HG03575 (cell line): ENCODE measurements around the gene TRAPPC6A.
"Not testable (repeated sequence)": the region's sequence is repeated elsewhere in the genome, so short reads cannot be mapped to it uniquely, and the experiment has no call there.

Experiments
- ATAC-seq: cut with Tn5 transposase; IDR thresholded peaks from one replicate; pipeline ENCODE4 v1.9.1; 2021; ENCODE audit not compliant: unreplicated experiment, insufficient number of reproducible peaks, low FRiP score; ENCODE audit errors: extremely low read depth

TRAPPC6A gene

DNA sequence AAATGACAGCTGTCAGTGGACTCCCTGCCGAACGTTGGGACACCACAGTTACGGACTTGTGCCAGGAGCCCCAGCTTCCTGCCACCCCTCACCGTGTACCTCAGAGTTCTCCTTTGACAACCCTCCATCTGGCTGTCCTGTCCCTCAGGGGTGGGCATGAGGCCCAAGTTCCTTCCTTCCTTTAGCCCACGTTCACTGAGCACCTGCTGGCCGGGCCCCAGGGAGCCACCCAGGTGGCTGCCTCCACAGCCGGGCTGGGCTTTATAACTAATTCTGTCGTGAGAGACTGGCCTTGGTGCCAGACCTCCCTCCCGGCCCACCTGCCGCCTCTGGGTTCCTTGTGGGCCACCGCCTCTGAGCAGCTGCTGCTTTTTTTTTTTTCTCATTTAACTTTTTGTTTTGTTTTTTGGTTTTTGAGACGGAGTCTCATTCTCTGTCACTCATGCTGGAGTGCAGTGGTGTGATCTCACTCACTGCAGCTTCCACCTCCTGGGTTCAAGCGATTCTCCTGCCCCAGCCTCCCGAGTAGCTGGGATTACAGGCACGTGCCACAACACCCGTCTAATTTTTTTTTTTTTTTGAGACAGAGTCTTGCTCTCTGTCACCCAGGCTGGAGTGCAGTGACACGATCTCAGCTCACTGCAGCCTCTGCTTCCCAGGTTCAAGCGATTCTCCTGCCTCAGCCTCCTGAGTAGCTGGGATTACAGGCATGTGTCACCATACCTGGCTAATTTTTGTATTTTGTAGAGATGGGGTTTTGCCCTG, 59.3 kb downstream of the TRAPPC6A start:
- not testable (repeated sequence) for ATAC-seq

DNA sequence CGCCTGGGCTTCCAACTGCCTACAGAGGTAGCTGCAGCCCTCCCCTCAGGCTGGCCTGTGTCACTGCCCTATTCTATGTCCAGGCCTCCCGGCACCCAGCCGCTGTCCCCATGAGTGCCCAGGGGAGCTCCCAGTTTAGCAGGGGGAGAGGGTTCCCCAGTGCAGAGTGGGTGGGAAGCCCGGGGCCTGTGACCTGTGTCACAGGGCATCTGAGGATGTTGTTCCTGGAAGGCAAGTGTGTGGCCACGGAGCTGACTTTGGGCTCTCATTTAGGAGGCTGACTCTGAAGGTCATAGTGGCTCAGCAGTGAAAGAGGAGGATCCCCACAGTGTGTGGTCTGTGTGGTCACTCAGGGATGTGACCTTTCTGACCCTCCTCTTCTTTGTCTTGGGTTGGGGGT, 59.9 kb downstream of the TRAPPC6A start:
- ATAC-seq: no peak

DNA sequence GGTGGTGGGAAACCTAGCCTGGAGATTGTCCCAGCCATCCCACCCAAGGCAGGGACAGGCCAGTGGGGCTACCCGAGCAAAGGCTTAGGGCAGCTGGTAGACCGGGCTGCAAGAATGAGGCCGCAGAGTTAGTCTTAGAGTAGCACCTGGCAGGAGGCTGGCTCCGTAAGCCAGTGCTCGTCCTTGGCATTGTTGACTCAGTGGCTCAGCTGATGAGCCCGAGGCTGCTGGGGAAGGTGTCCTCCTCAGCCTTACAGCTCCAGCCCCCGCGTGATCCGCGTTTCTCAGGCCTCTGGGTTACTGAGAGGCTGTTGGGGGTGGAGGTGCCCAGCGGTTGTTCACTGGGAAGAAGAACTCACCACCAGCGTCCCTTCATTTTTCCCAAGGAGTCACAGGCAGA, 60.4 kb downstream of the TRAPPC6A start:
- no peak for ATAC-seq

DNA sequence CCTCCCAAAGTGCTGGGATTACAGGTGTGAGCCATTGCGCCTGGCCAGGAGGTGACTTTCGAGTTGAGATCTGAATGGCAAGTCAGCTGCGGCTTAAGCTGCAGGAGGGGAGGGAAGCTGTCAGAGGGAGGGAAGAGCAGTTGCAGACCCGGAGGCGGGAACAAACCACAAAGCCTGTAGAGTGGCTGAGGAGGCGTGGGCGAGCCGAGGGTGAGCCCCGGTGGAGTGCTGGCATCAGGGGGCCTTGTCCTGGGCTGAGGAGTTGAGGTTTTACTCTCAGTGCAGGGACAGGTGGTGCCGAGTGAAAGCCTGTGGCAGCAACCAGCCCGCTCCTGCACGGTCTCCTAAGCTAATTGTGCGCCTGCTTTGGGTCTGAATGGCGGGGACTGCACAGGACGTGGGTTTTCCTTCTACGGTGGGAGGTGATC, 60.9 kb downstream of the TRAPPC6A start:
- no peak for ATAC-seq

DNA sequence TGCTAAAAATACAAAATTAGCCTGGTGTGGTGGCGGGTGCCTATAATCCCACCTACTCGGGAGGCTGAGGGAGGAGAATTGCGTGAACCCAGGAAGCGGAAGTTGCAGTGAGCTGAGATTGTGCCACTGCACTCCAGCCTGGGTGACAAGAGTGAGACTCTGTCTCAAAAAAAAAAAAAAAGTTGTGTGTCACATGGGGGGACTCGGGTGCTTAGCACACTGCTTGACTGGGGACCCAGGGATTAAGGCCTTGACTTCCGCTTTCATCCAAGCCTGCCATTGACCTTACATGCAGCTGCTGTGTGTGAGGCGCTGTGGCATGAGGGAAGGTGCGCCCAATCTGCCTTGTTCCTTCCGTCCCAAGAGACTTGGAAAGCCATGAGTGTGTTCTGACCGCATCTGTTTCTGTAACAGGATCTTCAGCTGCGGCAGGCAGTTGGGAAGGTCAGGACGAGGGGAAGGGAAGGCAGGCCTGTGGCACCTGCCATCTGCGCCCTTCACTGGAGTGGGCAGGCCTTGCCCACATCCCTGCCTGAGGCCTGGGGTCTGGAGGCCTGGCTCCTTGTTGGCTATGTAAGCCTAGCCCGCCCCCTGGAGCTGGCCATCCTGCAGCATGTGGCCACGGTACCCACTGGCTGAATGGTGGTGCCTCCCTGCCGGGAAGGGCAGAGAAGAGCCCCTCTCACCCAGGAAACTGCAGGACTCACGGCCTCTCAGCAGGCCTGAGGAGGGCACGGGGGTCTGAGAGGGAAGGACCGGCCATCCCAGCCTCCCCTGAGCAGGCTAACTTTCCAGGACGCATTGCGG, 62.0 kb downstream of the TRAPPC6A start:
- no peak for ATAC-seq

DNA sequence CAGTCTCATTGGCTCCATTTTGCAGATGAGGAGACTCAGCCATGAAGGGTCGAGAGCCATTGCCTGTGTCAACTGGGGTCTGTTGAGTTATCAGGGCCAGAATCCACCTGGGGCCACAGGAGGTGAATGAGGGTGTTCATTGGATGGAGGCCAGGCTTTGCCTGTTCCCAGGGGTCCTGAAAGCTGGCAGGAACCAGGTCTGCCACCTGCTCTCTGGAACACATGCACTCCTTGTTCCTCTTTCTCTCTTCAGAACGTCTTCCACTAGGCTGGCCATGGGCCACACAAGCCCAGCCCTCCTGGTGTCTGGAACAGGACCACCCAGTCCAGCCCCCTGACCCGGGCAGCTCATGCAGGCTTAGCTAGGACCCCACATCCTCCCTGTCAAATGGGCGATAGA, 63.9 kb downstream of the TRAPPC6A start:
- ATAC-seq: no peak

DNA sequence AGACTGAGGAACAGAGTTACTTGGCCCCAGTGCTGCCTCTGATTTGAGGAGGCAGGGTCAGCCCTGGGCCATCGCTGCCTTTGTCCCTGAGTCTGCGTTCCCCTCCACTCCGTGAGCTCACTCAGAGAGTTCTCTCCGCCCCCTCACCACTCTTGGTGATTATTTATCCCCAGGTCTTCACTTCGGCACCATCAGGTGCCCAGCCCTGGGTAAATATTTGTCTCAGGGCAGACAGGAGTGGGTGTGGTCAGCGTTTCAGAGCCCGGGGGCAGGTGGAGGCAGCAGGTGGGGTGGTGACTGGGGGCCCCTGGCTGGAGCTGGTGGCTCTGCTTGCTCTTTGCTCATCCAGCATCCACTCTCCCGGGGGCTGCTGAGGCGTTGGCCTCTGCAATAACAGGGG, 64.4 kb downstream of the TRAPPC6A start:
- no peak for ATAC-seq
